HepG2 (cell line): Measurements from ENCODE around the gene SNRNP25. TPM values are rescaled to one million over a fixed set of nuclear protein-coding genes. Genes with fewer than 3 reads are reported as not detected.

Experiments
- ADNP ChIP-seq: sonication (generic); formaldehyde crosslinking; IDR thresholded peaks from 2 replicates; pipeline ENCODE4 v1.4.0; 2020; ENCODE audit warnings: missing genetic modification reagents
- BCLAF1 ChIP-seq: fragments of 450-650 bp; IDR thresholded peaks from 2 replicates; pipeline ENCODE4 v1.6.1; 2017; ENCODE audit warnings: mild to moderate bottlenecking
- GATAD2A ChIP-seq: IDR thresholded peaks from 2 replicates; pipeline ENCODE4 v1.6.1; 2016
- IKZF1 ChIP-seq: fragments of 450-650 bp; IDR thresholded peaks from 2 replicates; pipeline ENCODE4 v1.7.1; 2016
- JUND ChIP-seq: sonication (generic); formaldehyde crosslinking; IDR thresholded peaks from 2 replicates; pipeline ENCODE4 v1.8.0; 2022; ENCODE audit warnings: mild to moderate bottlenecking, missing genetic modification reagents
- MXI1 ChIP-seq: IDR thresholded peaks from 3 replicates; pipeline ENCODE4 v1.6.1; 2012; ENCODE audit warnings: low read depth, low read length, inconsistent platforms, borderline replicate concordance
- PHF20 ChIP-seq: sonication (generic); formaldehyde crosslinking; IDR thresholded peaks from 2 replicates; pipeline ENCODE4 v1.5.0; 2020; ENCODE audit warnings: mild to moderate bottlenecking, missing genetic modification reagents
- SKI ChIP-seq: fragments of 450-650 bp; IDR thresholded peaks from one replicate; pipeline ENCODE4 v1.6.1; 2018; ENCODE audit warnings: mild to moderate bottlenecking; ENCODE audit not compliant: partially characterized antibody
- TERF1 ChIP-seq: sonication (generic); formaldehyde crosslinking; IDR thresholded peaks from 2 replicates; pipeline ENCODE4 v1.8.0; 2022; ENCODE audit warnings: mild to moderate bottlenecking, missing genetic modification reagents, moderate library complexity
- ZBTB7A ChIP-seq: sonication (generic); formaldehyde crosslinking; IDR thresholded peaks from 2 replicates; pipeline ENCODE4 v1.8.0; 2022; ENCODE audit warnings: mild to moderate bottlenecking, missing genetic modification reagents
- ZEB1 ChIP-seq: IDR thresholded peaks from 2 replicates; pipeline ENCODE4 v1.6.1; 2012; ENCODE audit warnings: mild to moderate bottlenecking, low read depth, inconsistent platforms; ENCODE audit not compliant: insufficient replicate concordance
- ZFYVE20 ChIP-seq: sonication (generic); formaldehyde crosslinking; IDR thresholded peaks from 2 replicates; pipeline ENCODE4 v1.8.0; 2023; ENCODE audit warnings: low read depth, mild to moderate bottlenecking, moderate library complexity, missing genetic modification reagents, borderline replicate concordance
- ZNF407 ChIP-seq: sonication (generic); formaldehyde crosslinking; IDR thresholded peaks from one replicate; pipeline ENCODE4 v1.5.1; 2020; ENCODE audit warnings: mild to moderate bottlenecking, missing genetic modification reagents; ENCODE audit errors: not compliant biosample characterization
- ZNF446 ChIP-seq: sonication (generic); formaldehyde crosslinking; IDR thresholded peaks from 2 replicates; pipeline ENCODE4 v1.5.0; 2020; ENCODE audit warnings: mild to moderate bottlenecking, missing genetic modification reagents
- ZNF670 ChIP-seq: sonication (generic); formaldehyde crosslinking; IDR thresholded peaks from 2 replicates; pipeline ENCODE4 v1.8.0; 2022; ENCODE audit warnings: mild to moderate bottlenecking, missing genetic modification reagents, borderline replicate concordance
- ZNF749 ChIP-seq: sonication (generic); formaldehyde crosslinking; IDR thresholded peaks from 2 replicates; pipeline ENCODE4 v1.8.0; 2022; ENCODE audit warnings: mild to moderate bottlenecking, missing genetic modification reagents, moderate library complexity, borderline replicate concordance
- ZNF850 ChIP-seq: sonication (generic); formaldehyde crosslinking; conservative IDR thresholded peaks from 2 replicates; pipeline ENCODE4 v1.9.0; 2021; ENCODE audit warnings: mild to moderate bottlenecking, missing genetic modification reagents
- polyA plus RNA-seq, 8 experiments: library from polyadenylated mRNA; depleted of rRNA in 3 of 8; stranded (reverse) in 7 of 8; unstranded in 1 of 8; fragments of >200 nt; fragmentation: Illumina TruSeq in 4 of 8; extraction: Trizol in 4 of 8; gene quantifications; 2 replicates each; pipeline versions ENCODE4 v1.2.1 to v1.2.3, GENCODE V29; 2011 to 2016; ENCODE audit warnings: low read depth in 4 of 8, missing spikeins in 1 of 8, mixed read lengths in 1 of 8; ENCODE audit not compliant: insufficient read depth in 1 of 8
- total RNA-seq, 5 experiments: library from RNA; depleted of rRNA; stranded (reverse); fragments of >200 nt; fragmentation: Illumina TruSeq; extraction: Trizol; gene quantifications; 2 replicates each; pipeline ENCODE4 v1.2.3, GENCODE V29; 2016; ENCODE audit warnings: low read depth in 1 of 5

SNRNP25 gene
- total and polyA plus RNA-seq, 2 of the 13 experiments (the other 11 are each of a cell fraction or from before 2014, with no cell fraction given): 34.1 to 97.4 TPM

DNA sequence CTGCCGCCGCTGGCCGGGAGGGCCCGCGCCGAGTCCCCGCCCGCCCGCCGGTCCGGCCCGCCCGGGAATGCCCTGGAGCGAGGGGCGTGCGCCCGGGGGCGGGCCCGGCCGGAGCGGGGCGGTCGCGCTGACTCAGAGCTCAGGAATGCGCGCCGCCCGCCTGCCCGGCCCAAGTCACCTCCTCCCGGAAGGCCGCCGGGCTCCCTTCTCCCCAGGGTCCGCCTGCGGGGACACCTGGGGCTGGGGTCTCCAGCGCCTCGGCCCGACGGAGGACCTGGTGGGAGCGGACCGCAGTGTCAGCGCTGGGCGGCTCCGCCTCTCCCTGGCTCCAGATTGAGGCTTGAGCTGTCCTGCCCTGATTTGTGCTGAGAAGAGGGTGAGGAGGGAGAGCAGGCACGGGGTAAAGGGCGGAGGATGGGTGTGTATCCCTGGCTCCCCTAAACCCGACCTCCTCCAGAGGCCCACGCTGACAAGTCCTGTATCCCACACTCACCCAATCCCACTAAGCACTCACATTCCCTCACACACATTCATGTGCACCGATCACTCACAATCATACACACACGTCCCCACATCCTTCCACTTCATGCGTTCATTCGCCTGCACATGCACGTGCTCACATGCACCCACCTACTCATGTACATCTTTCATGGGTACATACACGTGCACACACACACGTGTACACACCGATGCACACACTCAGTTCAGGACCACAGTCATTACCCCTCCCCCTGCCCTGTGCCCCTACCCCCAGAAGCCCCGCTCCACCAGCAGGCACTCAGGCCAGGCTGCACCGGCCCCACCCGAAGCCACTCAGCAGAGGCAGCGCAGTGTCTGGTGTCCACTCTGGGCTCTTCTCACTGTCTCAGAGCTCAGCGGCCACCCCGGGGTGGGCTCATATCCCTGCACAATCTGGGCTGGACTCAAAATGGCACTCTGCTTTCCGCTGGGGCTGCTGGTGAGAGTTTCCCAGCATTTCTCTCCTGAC is 19.2 kb downstream of the SNRNP25 start, which contains the start of gene RHBDF1 (continued):
- TF ChIP-seq ZNF407 (CRISPR knock-in tag) (no peak), BCLAF1 (no peak), MXI1 (no peak), ZNF749 (no peak), ZBTB7A (CRISPR knock-in tag) (peak; percentile 81), GATAD2A (CRISPR knock-in tag) (no peak), ZFYVE20 (CRISPR knock-in tag) (no peak), JUND (peak; percentile 98), PHF20 (CRISPR knock-in tag) (no peak), TERF1 (CRISPR knock-in tag) (no peak), ADNP (CRISPR knock-in tag) (peak; percentile 87), ZNF670 (CRISPR knock-in tag) (no peak), ZNF446 (CRISPR knock-in tag) (no peak), SKI (no peak), ZNF850 (CRISPR knock-in tag) (no peak), IKZF1 (no peak), ZEB1 (no peak)
